ENCODE measurements around the gene CDH4.

Gene CDH4

GRCh38 chr20:61929971-61930666, 678.1 kb downstream of the CDH4 start:
- DNase-seq: no peak

- DNase-seq: no peak
These were observed 678.9 kb downstream of the CDH4 start for GRCh38 chr20:61930776-61931475.

GRCh38 chr20:61931476-61932198, 679.6 kb downstream of the CDH4 start:
- DNase-seq: no peak

- DNase-seq: no peak
These were observed 680.1 kb downstream of the CDH4 start for GRCh38 chr20:61932199-61932592.

GRCh38 chr20:61932711-61933480, 680.8 kb downstream of the CDH4 start:
- no peak for DNase-seq

- no peak for DNase-seq
These were observed 681.5 kb downstream of the CDH4 start for GRCh38 chr20:61933481-61933950.

GRCh38 chr20:61933951-61934715, 682.1 kb downstream of the CDH4 start:
- no peak for DNase-seq

- no peak for DNase-seq
These were observed 682.9 kb downstream of the CDH4 start for GRCh38 chr20:61934716-61935530.

- no peak for DNase-seq
These were observed 684.1 kb downstream of the CDH4 start for GRCh38 chr20:61935926-61936700.

GRCh38 chr20:61936701-61937131, 684.7 kb downstream of the CDH4 start:
- no peak for DNase-seq

GRCh38 chr20:61937146-61937962, 685.3 kb downstream of the CDH4 start:
- no peak for DNase-seq

GRCh38 chr20:61937963-61938838, 686.1 kb downstream of the CDH4 start:
- DNase-seq: no peak

- DNase-seq: no peak
These were observed 687.0 kb downstream of the CDH4 start for GRCh38 chr20:61938839-61939690.

GRCh38 chr20:61939691-61940360, 687.8 kb downstream of the CDH4 start:
- DNase-seq: no peak

- DNase-seq: no peak
These were observed 688.4 kb downstream of the CDH4 start for GRCh38 chr20:61940491-61940890.

GRCh38 chr20:61940976-61941720, 689.1 kb downstream of the CDH4 start:
- no peak for DNase-seq

Data from CD4-positive, alpha-beta T cell treated with Interleukin-17A for 1 hour (primary cell).